Suprapubic skin (tissue), 3 donors: ENCODE data around the gene TFDP1.

Experiments used
- CTCF ChIP-seq, 2 donors: fragments of 200-600 bp in 1 of 2; fragments of 450-650 bp in 1 of 2; sonication (generic) in 1 of 2; IDR thresholded peaks; one replicate each; pipeline ENCODE4 v1.5.1; 2016 to 2019; ENCODE audit warnings: antibody characterized with exemption in 2 of 2, mild to moderate bottlenecking in 1 of 2, moderate library complexity in 1 of 2
- EP300 ChIP-seq: sonication (generic); formaldehyde crosslinking; IDR thresholded peaks from one replicate; pipeline ENCODE4 v1.6.1; 2017; ENCODE audit warnings: antibody characterized with exemption
- POLR2A ChIP-seq, 2 donors: fragments of 450-650 bp; IDR thresholded peaks; one replicate each; pipeline ENCODE4 v1.6.1; 2017; ENCODE audit warnings: antibody characterized with exemption in 2 of 2, mild to moderate bottlenecking in 2 of 2, moderate library complexity in 2 of 2

- TF ChIP-seq POLR2A (IDR thresholded peaks at IDR 0.05) (no peak), CTCF (IDR thresholded peaks at IDR 0.05) (no peak), EP300 (no peak)
Measured at GRCh38 chr13:113636266-113636963, 51.9 kb downstream of the TFDP1 start.
